Stimulated activated naive CD8-positive, alpha-beta T cell treated with anti-CD3 and anti-CD28 coated beads, Interleukin-15, amount 100 ng/mL, for 72 hours (primary cell): Measurements from ENCODE around the gene TJP2.
"Not testable (repeated sequence)": the region's sequence is repeated elsewhere in the genome, so short reads cannot be mapped to it uniquely, and the experiment has no call there.

Experiments
- ATAC-seq: fragments of 150-1000 bp; cut with Tn5 transposase; 2 replicates; pipeline ENCODE4 v1.10.0; 2021; ENCODE audit warnings: mild to moderate bottlenecking, moderate library complexity
- DNase-seq, 2 donors: peaks; one replicate each; pipeline ENCODE4 v3.0.0; 2021 to 2022
- H3K27ac Mint-ChIP-seq, 2 donors: one replicate each; pipeline ENCODE4 v1.8.0; 2022; ENCODE audit warnings: mild to moderate bottlenecking in 2 of 2, mixed read lengths in 2 of 2, moderate library complexity in 2 of 2
- H3K27me3 Mint-ChIP-seq: one replicate; pipeline ENCODE4 v1.8.0; 2022; ENCODE audit warnings: mixed read lengths
- H3K4me1 Mint-ChIP-seq: one replicate; pipeline ENCODE4 v1.8.0; 2022; ENCODE audit warnings: mild to moderate bottlenecking, mixed read lengths
- H3K4me3 Mint-ChIP-seq, 2 donors: one replicate each; pipeline ENCODE4 v1.8.0; 2022; ENCODE audit warnings: mild to moderate bottlenecking in 2 of 2, mixed read lengths in 2 of 2, moderate library complexity in 1 of 2
- H3K9me3 Mint-ChIP-seq, 2 donors: one replicate each; pipeline ENCODE4 v1.8.0; 2022; ENCODE audit warnings: mixed read lengths in 2 of 2

The TJP2 gene

DNA sequence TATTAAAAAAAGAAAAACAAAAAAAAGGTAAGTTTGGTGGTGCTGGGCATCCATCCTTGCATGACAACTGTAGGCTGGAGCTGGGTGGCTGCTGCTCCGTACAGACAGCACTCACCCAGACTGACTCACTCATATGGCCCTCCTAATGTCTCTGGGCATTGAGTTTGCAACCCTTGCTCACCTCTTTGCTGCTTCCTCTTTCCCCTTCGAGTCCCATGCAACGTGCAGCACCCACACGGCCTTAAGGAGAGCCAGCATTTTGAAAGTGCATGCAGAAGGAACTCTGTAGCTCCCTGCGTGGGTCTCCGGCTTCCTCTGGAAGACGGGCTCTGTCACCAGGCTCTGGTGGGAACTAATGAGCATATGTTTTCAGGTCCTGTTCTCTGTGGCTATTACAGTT, 90.4 kb downstream of the TJP2 start:
- no peak overlapping the region for H3K27ac Mint-ChIP-seq
- DNase-seq (no peak), ATAC-seq (no peak)
- peaks cover 0 to 5% of the 10 kb centered on the region in 2 donors for H3K9me3 Mint-ChIP-seq
- H3K27me3 Mint-ChIP-seq: peaks cover 18% of the 10 kb centered on the region
- H3K4me3 Mint-ChIP-seq: no peak overlapping the region
- no peaks in the 10 kb centered on the region for H3K4me1 Mint-ChIP-seq

- no peak overlapping the region for H3K27ac Mint-ChIP-seq
- ATAC-seq (no peak), DNase-seq (no peak)
- no peaks in the 10 kb centered on the region for H3K4me1 Mint-ChIP-seq
- H3K4me3 Mint-ChIP-seq: no peak overlapping the region
- peaks cover 0 to 5% of the 10 kb centered on the region in 2 donors for H3K9me3 Mint-ChIP-seq
- peaks cover 18% of the 10 kb centered on the region for H3K27me3 Mint-ChIP-seq
These were observed 91.8 kb downstream of the TJP2 start for GRCh38 chr9:69265891-69266290.

- H3K9me3 Mint-ChIP-seq: peaks cover 5 to 19% of the 10 kb centered on the region in 2 donors
- no peaks in the 10 kb centered on the region for H3K4me1 Mint-ChIP-seq
- no peak overlapping the region for H3K4me3 Mint-ChIP-seq
- no peak overlapping the region for H3K27ac Mint-ChIP-seq
- ATAC-seq (no peak), DNase-seq (no peak)
- H3K27me3 Mint-ChIP-seq: peaks cover 6% of the 10 kb centered on the region
These were observed 98.1 kb downstream of the TJP2 start for GRCh38 chr9:69272212-69272611.

DNA sequence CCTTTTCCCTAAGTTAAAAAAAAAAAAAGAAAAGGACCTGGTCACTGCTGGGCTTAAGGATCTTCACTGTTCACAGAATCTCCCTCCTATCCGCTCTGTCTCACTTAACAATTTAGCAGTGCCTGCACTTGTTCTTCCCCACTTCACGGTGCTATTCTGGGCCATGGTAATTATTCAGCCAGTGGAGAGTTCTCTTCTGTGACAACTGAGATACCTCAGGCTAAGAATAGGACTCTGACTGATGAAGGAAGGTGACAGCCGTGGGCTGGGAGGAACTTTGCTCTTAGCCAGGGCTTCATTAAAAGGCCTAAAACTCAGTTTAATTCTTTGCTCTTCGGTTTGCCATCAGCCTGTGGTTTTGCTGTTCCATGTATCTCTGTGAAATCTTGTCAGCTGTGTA, 99.1 kb downstream of the TJP2 start:
- H3K27ac Mint-ChIP-seq: peak overlapping the region in 1 of 2 donors; percentile 81
- H3K9me3 Mint-ChIP-seq: peaks cover 10 to 24% of the 10 kb centered on the region in 2 donors
- no peak for DNase-seq
- H3K4me3 Mint-ChIP-seq: no peak overlapping the region
- peaks cover 6% of the 10 kb centered on the region for H3K27me3 Mint-ChIP-seq
- ATAC-seq: no peak
- H3K4me1 Mint-ChIP-seq: no peaks in the 10 kb centered on the region

GRCh38 chr9:69276775-69277174, 102.7 kb downstream of the TJP2 start:
- DNase-seq: no peak
- H3K27me3 Mint-ChIP-seq: peaks cover 6% of the 10 kb centered on the region
- H3K27ac Mint-ChIP-seq: no peak overlapping the region
- peaks cover 16 to 44% of the 10 kb centered on the region in 2 donors for H3K9me3 Mint-ChIP-seq
- H3K4me1 Mint-ChIP-seq: peaks cover 5% of the 10 kb centered on the region
- H3K4me3 Mint-ChIP-seq: no peak overlapping the region
- ATAC-seq: no peak

GRCh38 chr9:69279084-69279731, 105.1 kb downstream of the TJP2 start:
- H3K27ac Mint-ChIP-seq: no peak overlapping the region
- ATAC-seq: peak; percentile 91
- DNase-seq: peak in 1 of 2 donors; percentile 53
- H3K4me1 Mint-ChIP-seq: peaks cover 5% of the 10 kb centered on the region
- H3K4me3 Mint-ChIP-seq: no peak overlapping the region
- H3K9me3 Mint-ChIP-seq: peaks cover 24 to 41% of the 10 kb centered on the region in 2 donors
- peaks cover 13% of the 10 kb centered on the region for H3K27me3 Mint-ChIP-seq

GRCh38 chr9:69279733-69280132, 105.7 kb downstream of the TJP2 start:
- ATAC-seq (no peak), DNase-seq (no peak)
- no peak overlapping the region for H3K4me3 Mint-ChIP-seq
- H3K27ac Mint-ChIP-seq: no peak overlapping the region
- H3K27me3 Mint-ChIP-seq: peaks cover 18% of the 10 kb centered on the region
- peaks cover 5% of the 10 kb centered on the region for H3K4me1 Mint-ChIP-seq
- peaks cover 25 to 36% of the 10 kb centered on the region in 2 donors for H3K9me3 Mint-ChIP-seq

DNA sequence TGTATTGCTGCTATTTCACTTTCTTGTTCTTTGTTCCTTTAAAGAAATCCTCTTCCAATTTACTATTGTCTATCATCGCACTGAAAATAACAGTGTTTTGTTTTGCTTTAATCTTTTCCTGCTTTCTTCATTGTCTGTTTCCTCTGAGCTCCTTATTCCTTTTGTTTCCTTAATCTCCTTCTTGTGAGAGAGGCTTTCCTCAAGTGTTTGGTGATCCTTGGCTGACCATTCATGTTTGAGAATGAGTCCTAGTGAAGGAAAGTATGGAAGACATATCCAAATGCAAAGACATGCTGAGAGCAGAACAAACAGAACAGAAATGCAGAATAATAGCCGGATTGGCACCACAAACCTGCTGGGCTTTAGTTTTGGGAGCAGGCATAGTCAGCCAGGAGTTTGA, 108.9 kb downstream of the TJP2 start:
- Mint-ChIP-seq H3K27me3 (peaks cover 44% of the 10 kb centered on the region), H3K4me3 (no peak overlapping the region), H3K27ac (no peak overlapping the region), H3K9me3 (peaks cover 21 to 26% of the 10 kb centered on the region in 2 donors), H3K4me1 (peaks cover 5% of the 10 kb centered on the region)
- no peak for ATAC-seq
- DNase-seq: no peak

DNA sequence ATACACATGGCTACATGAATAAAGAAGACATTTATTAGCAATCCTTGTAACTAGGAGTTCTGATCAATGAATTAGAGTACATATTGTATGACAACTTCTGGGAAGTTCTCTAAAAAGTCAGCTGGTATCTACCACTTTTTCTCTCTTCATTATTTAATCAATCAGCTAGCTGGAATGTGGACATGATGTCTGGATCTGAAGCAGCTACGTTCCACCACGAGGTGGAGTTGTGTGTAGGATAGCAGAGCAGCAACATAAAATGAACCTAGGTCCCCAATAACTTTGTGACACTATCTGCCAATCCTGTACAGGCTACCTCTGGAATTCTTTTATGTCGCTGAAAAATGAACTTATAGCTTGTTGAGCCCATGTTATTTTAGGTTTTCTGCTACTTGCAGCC, 118.0 kb downstream of the TJP2 start:
- H3K9me3 Mint-ChIP-seq: no peaks in the 10 kb centered on the region
- H3K4me1 Mint-ChIP-seq: no peaks in the 10 kb centered on the region
- DNase-seq (no peak), ATAC-seq (no peak)
- no peak overlapping the region for H3K27ac Mint-ChIP-seq
- H3K27me3 Mint-ChIP-seq: peaks cover 25% of the 10 kb centered on the region
- H3K4me3 Mint-ChIP-seq: no peak overlapping the region

- no peak overlapping the region for H3K27ac Mint-ChIP-seq
- DNase-seq (no peak), ATAC-seq (no peak)
- H3K4me1 Mint-ChIP-seq: no peaks in the 10 kb centered on the region
- peaks cover 14% of the 10 kb centered on the region for H3K27me3 Mint-ChIP-seq
- no peaks in the 10 kb centered on the region for H3K9me3 Mint-ChIP-seq
- H3K4me3 Mint-ChIP-seq: no peak overlapping the region
These were observed 119.1 kb downstream of the TJP2 start for GRCh38 chr9:69293156-69293555.

DNA sequence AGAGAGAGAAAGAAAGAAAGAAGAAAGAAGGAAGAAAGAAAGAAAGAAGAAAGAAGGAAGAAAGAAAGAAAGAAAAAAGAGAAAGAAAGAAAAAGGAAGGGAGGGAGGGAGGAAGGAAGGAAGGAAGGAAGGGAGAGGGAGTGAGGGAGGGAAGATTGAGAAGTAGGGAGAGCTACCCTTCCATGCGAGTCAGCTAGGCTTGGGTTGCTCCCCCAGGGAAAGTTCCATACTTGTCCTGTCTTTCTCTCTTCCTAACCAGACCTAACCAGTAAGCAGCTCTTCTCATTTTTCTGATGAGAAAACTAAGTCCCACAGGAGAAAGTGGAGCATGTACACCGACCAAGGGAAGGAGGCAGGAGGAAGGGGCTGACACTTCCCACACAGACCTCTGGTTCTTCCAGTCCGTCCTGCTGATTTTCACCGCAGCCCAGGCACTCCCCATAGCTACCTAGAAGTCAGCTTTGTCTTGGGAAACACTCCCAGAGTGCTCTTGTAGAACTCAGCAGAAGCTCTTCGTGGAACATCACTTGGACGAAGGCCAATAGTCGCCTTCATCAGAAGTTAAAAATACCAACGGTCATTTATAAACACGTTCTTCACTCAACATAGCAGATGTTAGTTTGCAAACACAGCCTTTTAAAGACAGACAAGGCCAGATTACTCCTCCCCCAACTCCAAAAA, 121.9 kb downstream of the TJP2 start:
- Mint-ChIP-seq H3K9me3 (no peaks in the 10 kb centered on the region), H3K27me3 (peaks cover 12% of the 10 kb centered on the region), H3K4me1 (no peaks in the 10 kb centered on the region), H3K4me3 (no peak overlapping the region), H3K27ac (no peak overlapping the region)
- no peak for DNase-seq
- no peak for ATAC-seq

DNA sequence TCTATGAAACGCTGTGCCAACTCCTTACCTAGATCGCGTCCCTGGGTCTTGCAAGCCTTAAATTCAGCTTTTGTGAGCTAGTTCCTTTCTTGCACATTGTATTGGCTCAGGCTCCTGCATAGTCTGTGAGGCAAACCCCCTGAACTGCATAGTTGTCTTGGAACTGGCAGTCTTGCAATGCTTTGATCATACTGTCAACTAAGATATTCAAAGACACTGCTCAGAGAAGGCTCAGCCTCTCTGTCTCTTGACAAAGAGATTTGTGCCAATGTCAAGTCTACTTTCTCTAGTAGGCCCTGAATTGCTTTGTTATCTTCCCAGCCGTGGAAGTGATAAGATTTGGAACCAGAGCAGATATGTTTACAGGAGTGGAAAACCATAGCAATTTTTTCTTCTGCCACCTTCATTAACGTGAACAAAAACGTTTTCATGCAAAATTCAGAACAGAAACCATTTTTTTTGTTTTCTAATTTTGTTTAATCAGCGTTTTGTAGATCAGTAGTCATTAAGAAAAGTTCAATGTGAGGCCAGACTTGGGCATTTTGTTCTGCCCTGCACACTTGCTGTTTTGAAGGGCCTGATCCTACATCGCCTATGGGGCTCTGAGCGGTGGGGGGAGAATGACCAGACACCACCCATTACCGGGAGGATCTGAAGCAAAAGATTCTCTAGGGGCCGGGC, 123.4 kb downstream of the TJP2 start:
- no peak overlapping the region for H3K27ac Mint-ChIP-seq
- ATAC-seq (no peak), DNase-seq (no peak)
- no peak overlapping the region for H3K4me3 Mint-ChIP-seq
- peaks cover 12% of the 10 kb centered on the region for H3K27me3 Mint-ChIP-seq
- H3K9me3 Mint-ChIP-seq: no peaks in the 10 kb centered on the region
- H3K4me1 Mint-ChIP-seq: no peaks in the 10 kb centered on the region

DNA sequence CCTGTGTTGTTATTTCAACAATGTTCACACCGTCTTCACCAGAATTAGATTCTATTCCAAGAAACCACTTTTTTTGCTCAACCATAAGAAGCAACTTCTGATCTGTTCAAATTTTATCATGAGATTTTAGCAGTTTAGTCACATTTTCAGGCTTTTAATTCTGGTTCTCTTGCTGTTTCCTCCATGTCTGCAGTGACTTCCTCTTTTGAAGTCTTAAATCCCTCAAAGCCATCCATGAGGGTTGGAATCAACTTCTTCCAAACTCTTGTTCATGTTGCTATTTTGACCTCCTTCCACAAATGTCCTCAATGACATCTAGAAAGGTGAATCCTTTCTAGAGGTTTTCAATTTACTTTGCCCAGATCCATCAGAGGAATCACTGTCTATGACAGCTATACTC, 125.2 kb downstream of the TJP2 start:
- Mint-ChIP-seq H3K27me3 (peaks cover 12% of the 10 kb centered on the region), H3K27ac (no peak overlapping the region), H3K4me3 (no peak overlapping the region), H3K9me3 (no peaks in the 10 kb centered on the region), H3K4me1 (no peaks in the 10 kb centered on the region)
- no peak for ATAC-seq
- no peak for DNase-seq

DNA sequence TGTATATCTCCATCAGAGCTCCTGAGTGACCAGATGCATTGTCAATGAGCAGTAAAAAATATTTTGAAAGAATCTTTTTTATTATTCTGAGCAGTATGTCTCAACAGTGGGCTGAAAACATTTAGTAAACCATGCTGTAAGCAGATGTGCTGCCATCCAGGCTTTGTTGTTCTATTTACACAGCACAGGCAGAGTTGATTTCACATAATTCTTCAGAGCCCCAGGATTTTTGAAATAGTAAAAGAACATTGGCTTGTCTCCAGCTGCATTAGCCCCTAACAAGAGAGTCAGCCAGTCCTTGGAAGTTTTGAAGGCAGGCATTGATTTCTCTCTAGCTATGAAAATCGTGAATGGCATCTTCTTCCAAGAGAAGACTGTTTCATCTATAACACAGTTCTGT, 125.7 kb downstream of the TJP2 start:
- H3K27ac Mint-ChIP-seq: no peak overlapping the region
- no peak overlapping the region for H3K4me3 Mint-ChIP-seq
- H3K4me1 Mint-ChIP-seq: no peaks in the 10 kb centered on the region
- no peaks in the 10 kb centered on the region for H3K9me3 Mint-ChIP-seq
- DNase-seq: no peak
- no peak for ATAC-seq
- H3K27me3 Mint-ChIP-seq: peaks cover 9% of the 10 kb centered on the region

DNA sequence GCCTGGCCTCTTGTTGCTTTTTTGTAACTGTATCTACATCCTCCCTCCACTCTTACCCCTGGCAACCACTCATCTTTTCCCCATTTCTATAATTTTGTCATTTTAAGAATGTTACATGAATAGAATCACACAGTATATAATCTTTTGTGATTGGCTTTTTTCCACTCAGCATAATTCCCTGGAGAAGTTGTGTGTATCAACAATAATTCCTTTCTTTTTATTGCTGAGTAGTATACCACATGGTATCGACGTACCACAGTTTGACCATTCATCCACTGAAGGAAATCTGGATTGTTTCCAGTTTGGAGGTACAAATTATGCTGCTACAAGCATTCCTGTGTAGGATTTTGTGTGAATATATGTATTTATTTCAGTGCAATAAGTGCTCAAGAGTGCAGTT, 129.3 kb downstream of the TJP2 start:
- ATAC-seq: no peak
- H3K27me3 Mint-ChIP-seq: peaks cover 2% of the 10 kb centered on the region
- H3K4me1 Mint-ChIP-seq: no peaks in the 10 kb centered on the region
- no peak overlapping the region for H3K27ac Mint-ChIP-seq
- H3K9me3 Mint-ChIP-seq: peaks cover 0 to 4% of the 10 kb centered on the region in 2 donors
- no peak for DNase-seq
- H3K4me3 Mint-ChIP-seq: no peak overlapping the region

DNA sequence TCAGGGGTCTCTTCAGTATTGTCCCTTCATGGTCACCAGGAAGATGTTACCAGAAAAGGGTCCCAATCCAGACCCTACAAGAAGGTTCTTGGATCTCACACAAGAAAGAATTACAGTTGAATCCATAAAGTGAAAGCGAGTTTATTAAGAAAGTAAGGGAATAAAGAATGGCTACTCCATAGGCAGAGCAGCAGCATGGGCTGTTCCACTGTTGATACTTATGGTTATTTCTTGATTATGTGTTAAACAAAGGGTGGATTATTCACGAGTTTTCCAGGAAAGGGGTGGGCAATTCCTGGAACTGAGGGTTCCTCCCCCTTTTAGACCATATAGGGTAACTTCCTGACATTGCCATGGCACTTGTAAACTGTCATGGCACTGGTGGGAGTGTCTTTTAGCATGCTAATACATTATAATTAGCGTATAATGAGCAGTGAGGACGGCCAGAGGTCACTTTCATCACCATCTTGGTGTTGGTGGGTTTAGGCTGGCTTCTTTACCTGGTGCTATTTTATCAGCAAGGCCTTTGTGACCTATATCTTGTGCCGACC, 132.9 kb downstream of the TJP2 start:
- H3K27ac Mint-ChIP-seq, H3K9me3 Mint-ChIP-seq, H3K4me1 Mint-ChIP-seq, H3K27me3 Mint-ChIP-seq, ATAC-seq, DNase-seq, H3K4me3 Mint-ChIP-seq: not testable (repeated sequence)
